Body of pancreas (tissue), 4 donors: ENCODE data around the gene TTC24. TPM values are rescaled to one million over a fixed set of nuclear protein-coding genes. Genes with fewer than 3 reads are reported as not detected.

ENCODE experiments used
- ATAC-seq: fragments of 150-250 bp; one replicate; pipeline ENCODE4 v1.9.1; 2016
- DNase-seq, 4 donors: peaks; one replicate each; pipeline ENCODE4 v3.0.0-alpha.2; 2019
- H3K27ac ChIP-seq, 4 donors: fragments of 200-600 bp; sonication (generic); 1 replicate in 3 of 4; 2 replicates in 1 of 4; pipeline versions ENCODE4 v1.5.1 to v1.6.1; 2016 to 2019; ENCODE audit warnings: mild to moderate bottlenecking in 1 of 4, mixed read lengths in 1 of 4, moderate library complexity in 1 of 4
- H3K27me3 ChIP-seq, 2 donors: fragments of 200-600 bp; sonication (generic); one replicate each; pipeline ENCODE4 v1.6.0; 2016; ENCODE audit warnings: mild to moderate bottlenecking in 1 of 2
- H3K36me3 ChIP-seq, 2 donors: fragments of 200-600 bp; sonication (generic); replicated peaks in 1 of 2; 2 replicates each; pipeline ENCODE4 v1.5.1; 2016; ENCODE audit warnings: low read depth in 2 of 2; ENCODE audit not compliant: insufficient read depth in 1 of 2
- H3K4me1 ChIP-seq: fragments of 200-600 bp; sonication (generic); one replicate; pipeline ENCODE4 v1.6.0; 2016
- H3K4me3 ChIP-seq, 2 donors: fragments of 200-600 bp; sonication (generic); 1 replicate in 1 of 2; 2 replicates in 1 of 2; pipeline ENCODE4 v1.5.1; 2016 to 2019
- H3K9me3 ChIP-seq, 3 donors: fragments of 200-600 bp; sonication (generic); 1 replicate in 2 of 3; 2 replicates in 1 of 3; pipeline ENCODE4 v1.5.1; 2016
- CTCF ChIP-seq, 7 experiments: fragments of 450-650 bp in 4 of 7; fragments of 200-600 bp in 3 of 7; sonication (generic) in 3 of 7; IDR thresholded peaks; one replicate each; pipeline ENCODE4 v1.5.1; 2016 to 2019; ENCODE audit warnings: antibody characterized with exemption in 7 of 7
- POLR2A ChIP-seq, 3 donors: fragments of 450-650 bp; IDR thresholded peaks; one replicate each; pipeline ENCODE4 v1.6.1; 2016; ENCODE audit warnings: antibody characterized with exemption in 3 of 3, mild to moderate bottlenecking in 2 of 3
- WGBS, 2 donors: methylation state at CpG; one replicate each; pipeline ENCODE4 v1.1.5; 2017; 5-methylcytosine and 5-hydroxymethylcytosine counted together
- intact Hi-C: fragments of 100-400 bp; cut with DNase I; formaldehyde crosslinking; loops from one replicate; pipeline ENCODE4 v1.15.1; 2023
- total RNA-seq, 2 donors: library from RNA; depleted of rRNA; stranded (reverse); fragments of >200 nt; gene quantifications; one replicate each; pipeline ENCODE4 v1.1.0, GENCODE V29; 2016

TTC24 gene
- total RNA-seq, 2 donors from 2014 or later = not detected

GRCh38 chr1:156616463-156616862 lies 36.9 kb downstream of the TTC24 start:
- ATAC-seq = no peak
- WGBS, 2 donors = 6 to 8% methylated on average over 5 of the region's 5 CpGs
- Histone ChIP-seq H3K4me3 (no peak overlapping the region), H3K36me3 (no peaks in the 10 kb centered on the region), H3K27me3 (no peaks in the 10 kb centered on the region), H3K9me3 (no peaks in the 10 kb centered on the region), H3K27ac (no peak overlapping the region), H3K4me1 (peaks cover 11% of the 10 kb centered on the region)
- intact Hi-C loops = no loop called here
- DNase-seq = peak in 2 of 4 donors; percentile 30 to 37
- no peak for TF ChIP-seq POLR2A (IDR thresholded peaks at IDR 0.05)

GRCh38 chr1:156618853-156619581 lies 39.5 kb downstream of the TTC24 start, which contains the start of gene HAPLN2:
TSS of gene HAPLN2 (plus strand) at chr1:156619415. CDS start at chr1:156623491, 4,076 bp downstream.
- ATAC-seq = peak; percentile 51

GRCh38 chr1:156619582-156619955 lies 40.0 kb downstream of the TTC24 start:
- no peak overlapping the region for H3K4me3 ChIP-seq
- H3K27ac ChIP-seq = no peak overlapping the region
- whole genome bisulfite sequencing, 2 donors = 12 to 14% methylated on average over 6 of the region's 6 CpGs
- no peak for TF ChIP-seq POLR2A (IDR thresholded peaks at IDR 0.05)
- no peak for TF ChIP-seq CTCF (IDR thresholded peaks at IDR 0.05)
- DNase-seq = no peak
- ATAC-seq = no peak
- H3K36me3 ChIP-seq = no peaks in the 10 kb centered on the region
- H3K4me1 ChIP-seq = peaks cover 20% of the 10 kb centered on the region
- intact Hi-C loops = no loop called here
- H3K27me3 ChIP-seq = peaks cover 0 to 13% of the 10 kb centered on the region in 2 donors
- no peaks in the 10 kb centered on the region for H3K9me3 ChIP-seq

More at GRCh38 chr1:156618853-156619581, 39.5 kb downstream of the TTC24 start, which contains the start of gene HAPLN2:
- intact Hi-C loops = no loop called here
- peaks cover 14% of the 10 kb centered on the region for H3K4me1 ChIP-seq
- 2 to 8% methylated on average over 7 of the region's 7 CpGs for WGBS, 2 donors
- no peaks in the 10 kb centered on the region for H3K9me3 ChIP-seq
- DNase-seq = peak; percentile 25 to 56 (median 36)
- no peak within 1 kb of the TSS for H3K4me3 ChIP-seq
- peaks cover 0 to 8% of the 10 kb centered on the region in 2 donors for H3K27me3 ChIP-seq
- no peak within 1 kb of the TSS for H3K27ac ChIP-seq
- no peaks in the 10 kb centered on the region for H3K36me3 ChIP-seq
- TF ChIP-seq CTCF (IDR thresholded peaks at IDR 0.05) = peak in 6 of 7 experiments; percentile 17 to 52 (median 43)
- TF ChIP-seq POLR2A (IDR thresholded peaks at IDR 0.05) = no peak

GRCh38 chr1:156622581-156623297 lies 43.2 kb downstream of the TTC24 start:
- Histone ChIP-seq H3K4me3 (no peak overlapping the region), H3K9me3 (no peaks in the 10 kb centered on the region), H3K27ac (no peak overlapping the region), H3K4me1 (peaks cover 19% of the 10 kb centered on the region), H3K36me3 (no peaks in the 10 kb centered on the region), H3K27me3 (peaks cover 0 to 23% of the 10 kb centered on the region in 2 donors)
- no peak for TF ChIP-seq POLR2A (IDR thresholded peaks at IDR 0.05)
- no peak for TF ChIP-seq CTCF (IDR thresholded peaks at IDR 0.05)
- intact Hi-C loops = loop anchor here (5.0 kb wide), 1 partner anchor 35 kb away; no protein-coding TSS in a partner anchor
- WGBS, 2 donors = 65 to 76% methylated on average over 6 of the region's 6 CpGs
- ATAC-seq (no peak), DNase-seq (no peak)
